NT2/D1 (cell line): ENCODE data around the gene PCOLCE2.

Experiments used
- YY1 ChIP-seq: IDR thresholded peaks from 2 replicates; pipeline ENCODE4 v1.6.1; 2011; ENCODE audit not compliant: insufficient read length, insufficient read depth
- ZNF274 ChIP-seq: IDR thresholded peaks from 2 replicates; pipeline ENCODE4 v1.6.1; 2011; ENCODE audit warnings: mild to moderate bottlenecking, low read depth, low read length

GRCh38 chr3:142782616-142783015 is 106.3 kb downstream of the PCOLCE2 start:
- TF ChIP-seq ZNF274 (no peak), YY1 (no peak)
